K562 (cell line): ENCODE data around the gene LRP1. TPM values are rescaled to one million over a fixed set of nuclear protein-coding genes. Genes with fewer than 3 reads are reported as not detected.

Experiments used
- BMI1 ChIP-seq: fragments of 150-350 bp; IDR thresholded peaks from 2 replicates; pipeline ENCODE4 v1.6.1; 2014; ENCODE audit warnings: low read length
- CCNT2 ChIP-seq: IDR thresholded peaks from 2 replicates; pipeline ENCODE4 v1.6.1; 2011; ENCODE audit warnings: borderline replicate concordance, low read depth, mild to moderate bottlenecking, moderate library complexity, mixed read lengths, low read length; ENCODE audit not compliant: insufficient read length; ENCODE audit errors: extremely low read depth
- CUX1 ChIP-seq: fragments of 200-800 bp; sonication (Bioruptor generic); IDR thresholded peaks from 2 replicates; pipeline ENCODE4 v1.6.1; 2016; ENCODE audit warnings: missing genetic modification characterization, missing compliant biosample characterization
- DACH1 ChIP-seq: fragments of 450-650 bp; IDR thresholded peaks from 2 replicates; pipeline ENCODE4 v1.6.1; 2018; ENCODE audit not compliant: partially characterized antibody
- EP400 ChIP-seq: fragments of 450-650 bp; IDR thresholded peaks from 2 replicates; pipeline ENCODE4 v1.6.1; 2017; ENCODE audit warnings: antibody characterized with exemption, mild to moderate bottlenecking, moderate library complexity
- GABPB2 ChIP-seq: fragments of 250-450 bp; sonication (Bioruptor Pico); conservative IDR thresholded peaks from 2 replicates; pipeline ENCODE4 v1.5.1; 2021; ENCODE audit warnings: mild to moderate bottlenecking
- GTF2F1 ChIP-seq: IDR thresholded peaks from 2 replicates; pipeline ENCODE4 v1.6.1; 2011; ENCODE audit warnings: low read depth, low read length, improper control_type of control experiment
- HDAC3 ChIP-seq: fragments of 450-650 bp; IDR thresholded peaks from 2 replicates; pipeline ENCODE4 v1.6.1; 2018; ENCODE audit warnings: borderline replicate concordance, mild to moderate bottlenecking, moderate library complexity; ENCODE audit not compliant: partially characterized antibody
- NRF1 ChIP-seq, 2 experiments: fragments of 450-650 bp; IDR thresholded peaks in 1 of 2; conservative IDR thresholded peaks in 1 of 2; 2 replicates each; pipeline ENCODE4 v1.6.1; 2014; ENCODE audit warnings: mild to moderate bottlenecking in 2 of 2
- RBFOX2 ChIP-seq: fragments of 200-400 bp; formaldehyde crosslinking; IDR thresholded peaks from 2 replicates; pipeline ENCODE4 v1.6.1; 2017; ENCODE audit warnings: low read depth, mild to moderate bottlenecking, low read length, moderate library complexity
- RCOR1 ChIP-seq, 2 experiments: IDR thresholded peaks; 2 replicates each; pipeline ENCODE4 v1.6.1; 2012; ENCODE audit warnings: low read depth in 2 of 2, low read length in 2 of 2, borderline replicate concordance in 1 of 2, improper control_type of control experiment in 1 of 2
- RFX5 ChIP-seq: IDR thresholded peaks from 2 replicates; pipeline ENCODE4 v1.6.1; 2011; ENCODE audit warnings: low read depth, mild to moderate bottlenecking, improper control_type of control experiment, low read length
- RNF2 ChIP-seq: sonication (generic); IDR thresholded peaks from 2 replicates; pipeline ENCODE4 v1.6.1; 2016
- SIRT6 ChIP-seq: IDR thresholded peaks from one replicate; pipeline ENCODE4 v1.6.1; 2012; ENCODE audit warnings: low read depth, mild to moderate bottlenecking, control low read depth, inconsistent platforms, low read length, moderate library complexity
- SMAD3 ChIP-seq: fragments of 450-650 bp; formaldehyde crosslinking; conservative IDR thresholded peaks from 2 replicates; pipeline ENCODE4 v1.4.0; 2020; ENCODE audit warnings: mild to moderate bottlenecking
- SMARCA4 ChIP-seq: fragments of 450-650 bp; IDR thresholded peaks from 2 replicates; pipeline ENCODE4 v1.6.1; 2016
- SREBF1 ChIP-seq: fragments of 150-350 bp; IDR thresholded peaks from 2 replicates; pipeline ENCODE4 v1.6.1; 2014; ENCODE audit warnings: antibody characterized with exemption, low read depth, low read length, borderline replicate concordance
- TEAD4 ChIP-seq, 2 experiments: sonication (generic) in 1 of 2; formaldehyde crosslinking in 1 of 2; IDR thresholded peaks; 2 replicates each; pipeline versions ENCODE4 v1.6.1 to v1.8.0; 2012 to 2022; ENCODE audit warnings: borderline replicate concordance in 1 of 2, inconsistent platforms in 1 of 2, low read length in 1 of 2, mild to moderate bottlenecking in 1 of 2, missing genetic modification reagents in 1 of 2
- ZNF668 ChIP-seq: fragments of 250-450 bp; sonication (Bioruptor Pico); IDR thresholded peaks from 2 replicates; pipeline ENCODE4 v1.8.0; 2022; ENCODE audit warnings: mild to moderate bottlenecking, inconsistent platforms
- ZNF778 ChIP-seq: fragments of 450-650 bp; formaldehyde crosslinking; IDR thresholded peaks from 2 replicates; pipeline ENCODE4 v1.4.0; 2020; ENCODE audit warnings: mild to moderate bottlenecking, moderate library complexity
- polyA plus RNA-seq, 8 experiments: library from polyadenylated mRNA; depleted of rRNA in 4 of 8; stranded (reverse) in 5 of 8; unstranded in 3 of 8; fragments of >200 nt; fragmentation: Nextera tagmentation in 2 of 8; fragmentation: Illumina TruSeq in 1 of 8; extraction: Ambion mirVana in 2 of 8; extraction: Trizol in 1 of 8; gene quantifications; 2 replicates each; pipeline versions ENCODE4 v1.2.1 to v1.2.3, GENCODE V29; 2011 to 2014; ENCODE audit warnings: inconsistent platforms in 1 of 8, missing spikeins in 1 of 8
- total RNA-seq, 7 experiments: library from RNA; depleted of rRNA in 6 of 7; stranded (reverse); fragments of >200 nt in 6 of 7; fragmentation: Illumina TruSeq in 2 of 7; extraction: Trizol in 2 of 7; gene quantifications; 2 replicates each; pipeline versions ENCODE4 v1.2.1 to v1.2.3, GENCODE V29; 2011 to 2021; ENCODE audit warnings: low replicate concordance in 1 of 7
- TF ChIP-seq, protein P1 (sequence below): fragments of 250-450 bp; sonication (Bioruptor Pico); IDR thresholded peaks from 2 replicates; pipeline ENCODE4 v1.8.0; 2022; ENCODE audit warnings: inconsistent platforms

LRP1 gene
- total and polyA plus RNA-seq, 9 of the 15 experiments (the other 6 are each of a cell fraction or from before 2014, with no cell fraction given) = 0.04 to 0.64 (median 0.19) TPM; not detected in 2

DNA sequence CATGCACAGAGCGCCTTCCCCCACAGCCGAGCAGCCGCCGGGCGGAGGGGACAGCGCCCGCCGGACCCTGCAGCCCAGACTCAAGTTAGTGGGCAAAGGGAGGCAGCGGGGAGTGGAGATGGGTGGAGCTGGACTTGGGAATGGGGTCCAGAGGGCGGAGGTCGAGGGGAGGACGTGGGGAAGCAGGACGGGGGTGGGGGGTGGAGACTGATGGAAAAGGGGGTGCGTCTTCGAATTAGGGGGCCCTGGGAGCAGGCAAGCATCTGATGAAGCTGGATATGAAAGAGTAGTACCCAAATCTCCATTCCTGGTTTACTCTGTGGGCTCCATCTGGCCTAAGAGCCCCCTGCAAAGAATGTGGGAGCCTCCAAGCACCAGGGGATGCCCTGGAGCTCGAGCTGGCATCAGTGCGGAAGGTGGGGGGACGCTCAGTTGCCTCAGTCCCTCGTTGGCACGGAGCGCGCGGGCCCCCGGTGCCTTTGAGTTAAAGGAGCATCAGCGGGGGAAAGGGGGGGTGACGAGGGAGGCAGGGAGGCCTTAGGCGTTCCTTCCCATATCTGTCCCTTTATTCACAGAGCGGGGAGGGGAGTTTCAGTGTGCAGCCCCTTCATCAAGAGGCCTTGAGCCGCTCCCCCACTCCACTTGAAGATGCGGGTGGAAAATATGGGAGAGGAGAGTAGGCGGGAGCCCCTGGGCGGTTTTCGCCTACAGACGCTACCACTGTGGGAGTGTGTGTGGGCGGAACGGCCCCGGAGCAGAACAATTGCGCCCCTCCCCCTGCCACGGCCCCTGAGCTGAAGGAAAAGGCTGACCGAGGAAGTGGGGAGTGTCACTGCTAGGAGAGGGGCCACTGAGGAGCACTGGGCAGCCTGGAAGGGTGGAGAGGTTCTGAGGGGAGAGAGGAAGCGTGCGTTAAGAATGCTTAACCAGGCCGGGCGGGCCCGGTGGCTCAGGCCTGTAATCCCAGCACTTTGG is 38.7 kb upstream of the LRP1 start (continued):
- TF ChIP-seq SREBF1 (no peak), CCNT2 (peak; percentile 20), ZNF778 (CRISPR knock-in tag) (no peak), RBFOX2 (no peak; the same call in none of the 2 replicates), CUX1 (CRISPR knock-in tag) (no peak), GABPB2 (CRISPR knock-in tag) (no peak), DACH1 (no peak), EP400 (no peak; the same call in none of the 2 replicates), TEAD4 (IDR thresholded peaks at IDR 0.05; ENCODE audit: low read length) (peak; percentile 65), TEAD4 (CRISPR knock-in tag; IDR thresholded peaks at IDR 0.05; ENCODE audit: borderline replicate concordance) (no peak), BMI1 (no peak), ZNF668 (CRISPR knock-in tag) (no peak), GTF2F1 (no peak), SIRT6 (no peak), RCOR1 (IDR thresholded peaks at IDR 0.05; ENCODE audit: borderline replicate concordance in 1 of 2, low read depth in 2 of 2, low read length in 2 of 2) (no peak; a peak in 1 of 4 replicates), RFX5 (no peak), SMAD3 (CRISPR knock-in tag) (no peak), SMARCA4 (no peak), HDAC3 (no peak), NRF1 (conservative IDR thresholded peaks at IDR 0.05 in 1 of 2, IDR thresholded peaks at IDR 0.05 in 1 of 2) (peak; percentile 38 to 50; a peak in 3 of 4 replicates), RNF2 (peak; percentile 53; the same call in 1 of the 2 replicates)
- TF ChIP-seq, protein P1, sequence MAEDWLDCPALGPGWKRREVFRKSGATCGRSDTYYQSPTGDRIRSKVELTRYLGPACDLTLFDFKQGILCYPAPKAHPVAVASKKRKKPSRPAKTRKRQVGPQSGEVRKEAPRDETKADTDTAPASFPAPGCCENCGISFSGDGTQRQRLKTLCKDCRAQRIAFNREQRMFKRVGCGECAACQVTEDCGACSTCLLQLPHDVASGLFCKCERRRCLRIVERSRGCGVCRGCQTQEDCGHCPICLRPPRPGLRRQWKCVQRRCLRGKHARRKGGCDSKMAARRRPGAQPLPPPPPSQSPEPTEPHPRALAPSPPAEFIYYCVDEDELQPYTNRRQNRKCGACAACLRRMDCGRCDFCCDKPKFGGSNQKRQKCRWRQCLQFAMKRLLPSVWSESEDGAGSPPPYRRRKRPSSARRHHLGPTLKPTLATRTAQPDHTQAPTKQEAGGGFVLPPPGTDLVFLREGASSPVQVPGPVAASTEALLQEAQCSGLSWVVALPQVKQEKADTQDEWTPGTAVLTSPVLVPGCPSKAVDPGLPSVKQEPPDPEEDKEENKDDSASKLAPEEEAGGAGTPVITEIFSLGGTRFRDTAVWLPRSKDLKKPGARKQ = no peak
